Hair follicular keratinocyte (primary cell): ENCODE measurements around the gene FASTK. TPM values are rescaled to one million over a fixed set of nuclear protein-coding genes. Genes with fewer than 3 reads are reported as not detected.

Experiments used
- total RNA-seq: library from RNA; depleted of rRNA; stranded (reverse); fragments of >200 nt; gene quantifications from 2 replicates; pipeline ENCODE4 v1.2.3, GENCODE V29; 2015

FASTK gene, protein sequence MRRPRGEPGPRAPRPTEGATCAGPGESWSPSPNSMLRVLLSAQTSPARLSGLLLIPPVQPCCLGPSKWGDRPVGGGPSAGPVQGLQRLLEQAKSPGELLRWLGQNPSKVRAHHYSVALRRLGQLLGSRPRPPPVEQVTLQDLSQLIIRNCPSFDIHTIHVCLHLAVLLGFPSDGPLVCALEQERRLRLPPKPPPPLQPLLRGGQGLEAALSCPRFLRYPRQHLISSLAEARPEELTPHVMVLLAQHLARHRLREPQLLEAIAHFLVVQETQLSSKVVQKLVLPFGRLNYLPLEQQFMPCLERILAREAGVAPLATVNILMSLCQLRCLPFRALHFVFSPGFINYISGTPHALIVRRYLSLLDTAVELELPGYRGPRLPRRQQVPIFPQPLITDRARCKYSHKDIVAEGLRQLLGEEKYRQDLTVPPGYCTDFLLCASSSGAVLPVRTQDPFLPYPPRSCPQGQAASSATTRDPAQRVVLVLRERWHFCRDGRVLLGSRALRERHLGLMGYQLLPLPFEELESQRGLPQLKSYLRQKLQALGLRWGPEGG
- total RNA-seq = 55.7 and 59.6 TPM in 2 replicates

DNA sequence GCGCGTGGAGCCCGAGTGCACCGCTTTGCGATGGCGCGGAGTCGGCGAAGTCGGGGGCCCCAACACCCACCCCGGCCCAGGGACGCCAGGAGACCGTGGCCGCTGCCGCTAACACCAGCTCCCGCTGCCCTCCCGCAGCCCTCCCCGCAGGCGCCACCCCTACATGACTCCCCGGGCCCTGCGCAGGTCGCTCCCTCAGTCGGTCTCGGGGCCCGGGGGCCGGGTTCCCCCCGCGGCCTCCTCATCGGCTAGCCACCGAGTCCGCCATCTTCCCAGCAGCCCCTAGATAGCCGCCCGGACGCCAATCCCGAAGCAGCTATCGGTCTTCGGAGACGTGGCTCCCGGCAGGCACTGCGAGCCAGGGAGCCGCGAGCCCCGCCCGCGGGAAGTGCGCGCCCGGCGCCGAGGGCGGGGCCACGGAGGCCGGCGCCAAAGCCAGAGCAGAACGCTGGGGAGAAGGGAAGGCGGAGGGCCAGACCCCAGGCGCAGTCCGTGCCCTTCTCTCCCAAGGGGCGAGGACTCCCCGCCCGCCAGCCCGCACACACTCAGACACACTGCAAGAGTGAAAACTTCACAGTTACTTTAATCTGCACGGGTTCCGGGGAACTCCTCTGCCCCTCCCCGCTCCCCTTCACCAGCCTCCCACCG is at the start of gene FASTK:
Gene FASTK (minus strand): TSS at position 288 of the 648 bp plus-strand sequence. CDS start 43 bp downstream, at position 245.

GRCh38 chr7:151085691-151086620 is 5.3 kb upstream of the FASTK start, which contains the start of gene AGAP3:
Gene AGAP3 (plus strand): TSS chr7:151086475. CDS start chr7:151086742, 267 bp downstream.

DNA sequence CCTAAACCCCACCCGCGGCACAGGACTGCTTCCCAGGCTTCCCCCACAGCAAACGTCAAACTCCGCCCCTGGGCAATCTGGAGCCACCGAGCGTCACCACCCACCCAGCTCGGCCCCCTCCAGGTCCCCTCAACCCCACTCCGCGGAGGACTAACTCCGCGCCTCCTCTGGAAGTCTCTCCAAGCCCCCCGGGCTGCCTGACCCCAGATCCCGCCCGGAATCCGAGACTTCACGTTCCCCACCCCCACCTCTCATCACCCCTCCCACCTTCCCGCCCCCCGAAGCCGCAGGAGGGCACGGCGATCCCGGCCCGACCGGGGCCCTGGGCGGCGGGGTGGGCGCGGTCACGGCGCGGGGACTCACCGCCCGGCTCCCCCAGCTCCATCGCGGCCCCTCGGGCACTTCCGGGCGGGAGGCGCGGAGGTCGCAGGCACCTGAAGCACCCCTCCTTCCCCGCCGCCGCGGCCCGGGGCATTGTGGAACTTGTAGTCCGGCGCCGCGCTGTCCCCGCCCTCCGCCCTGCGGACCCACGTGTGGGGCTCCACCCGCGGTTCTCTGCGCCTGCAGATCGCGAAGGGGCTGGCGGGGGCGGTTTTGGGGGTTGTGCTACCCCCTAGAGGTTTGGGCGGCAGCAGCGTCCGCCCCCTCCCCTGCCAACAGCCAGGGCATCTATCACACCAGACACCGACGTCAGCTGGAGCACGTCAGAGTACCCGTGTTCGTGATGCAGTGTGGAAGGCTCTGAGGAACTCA is 2.6 kb upstream of the FASTK start, which contains the start of gene TMUB1:
Gene TMUB1 (minus strand): TSS at position 423 of the 753 bp plus-strand sequence. CDS start 930 bp downstream, outside the sequence.

GRCh38 chr7:151059367-151060112 is 21.1 kb downstream of the FASTK start, which contains the start of gene SLC4A2:
Gene SLC4A2 (plus strand): TSS chr7:151059589. CDS start chr7:151061988, 2,399 bp downstream.

DNA sequence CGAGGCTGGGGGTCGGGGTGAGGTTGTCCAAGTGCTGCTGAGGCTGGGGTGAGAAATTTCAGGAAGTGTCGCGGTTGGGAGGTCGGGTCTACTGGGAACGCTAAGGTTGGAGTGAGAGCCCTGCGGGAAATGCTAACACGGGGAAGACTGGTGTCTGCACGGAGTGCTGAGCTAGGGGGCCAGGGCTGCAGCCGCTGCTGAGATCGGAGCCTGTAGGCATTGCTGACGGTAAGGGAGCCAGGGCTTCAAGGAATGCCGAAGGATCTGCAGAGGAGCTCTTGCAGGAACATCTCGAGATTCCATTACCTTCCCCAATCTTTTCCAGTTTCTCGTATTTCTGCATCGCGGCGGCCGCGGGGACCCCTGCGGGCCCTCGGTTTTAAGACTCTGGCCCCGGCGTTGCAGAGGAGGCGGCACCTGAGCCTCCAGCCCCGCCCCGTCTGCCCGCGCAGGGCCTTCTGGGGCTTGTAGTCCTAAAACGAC is 23.1 kb downstream of the FASTK start, which contains the start of gene CDK5:
Gene CDK5 (minus strand): TSS at position 392 of the 483 bp plus-strand sequence. CDS start 49 bp downstream, at position 343.

DNA sequence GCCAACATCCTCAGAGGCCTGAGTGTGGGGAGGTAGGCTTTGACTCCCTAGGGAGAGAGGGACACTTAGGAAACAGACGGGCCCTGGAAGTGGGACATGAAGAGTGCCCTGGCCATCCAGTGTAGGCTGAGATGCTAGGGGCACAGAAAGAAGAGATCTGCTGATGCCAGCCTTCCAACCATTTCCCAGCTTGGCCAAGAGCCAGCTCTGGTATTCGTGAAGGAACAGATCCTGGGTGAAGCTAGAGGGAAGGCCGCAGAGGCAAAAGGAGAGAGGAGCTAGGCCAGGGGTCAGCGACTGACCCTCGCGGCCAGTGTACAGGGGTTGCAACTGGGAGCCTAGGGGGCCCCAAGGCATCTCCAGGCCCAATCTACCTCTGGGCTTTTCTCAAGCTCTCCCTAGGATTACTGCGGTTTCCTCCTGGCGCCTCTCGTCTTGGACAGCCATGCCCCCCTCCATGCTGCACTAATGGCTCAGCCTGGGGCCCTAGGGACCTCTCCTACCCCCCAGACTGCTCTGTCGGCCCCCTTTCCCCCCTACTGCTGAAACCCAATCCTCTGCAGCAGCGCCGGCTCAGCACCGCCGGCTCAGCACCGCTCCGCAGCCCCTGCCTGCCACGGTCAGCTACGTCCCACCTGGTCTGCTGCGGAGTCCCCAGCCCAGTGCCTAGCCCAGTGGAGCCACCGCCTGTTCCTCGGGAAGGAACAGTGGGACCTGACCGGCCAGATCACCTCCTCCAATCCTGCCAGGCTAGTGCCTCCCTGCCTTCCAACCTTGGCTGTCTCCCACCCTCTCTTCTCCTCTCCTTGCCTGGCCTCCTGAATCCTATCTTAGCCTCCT is 32.4 kb downstream of the FASTK start, which contains the start of gene ASIC3:
Gene ASIC3 (plus strand): TSS at position 556 of the 840 bp plus-strand sequence. CDS start 355 bp downstream, outside the sequence.

DNA sequence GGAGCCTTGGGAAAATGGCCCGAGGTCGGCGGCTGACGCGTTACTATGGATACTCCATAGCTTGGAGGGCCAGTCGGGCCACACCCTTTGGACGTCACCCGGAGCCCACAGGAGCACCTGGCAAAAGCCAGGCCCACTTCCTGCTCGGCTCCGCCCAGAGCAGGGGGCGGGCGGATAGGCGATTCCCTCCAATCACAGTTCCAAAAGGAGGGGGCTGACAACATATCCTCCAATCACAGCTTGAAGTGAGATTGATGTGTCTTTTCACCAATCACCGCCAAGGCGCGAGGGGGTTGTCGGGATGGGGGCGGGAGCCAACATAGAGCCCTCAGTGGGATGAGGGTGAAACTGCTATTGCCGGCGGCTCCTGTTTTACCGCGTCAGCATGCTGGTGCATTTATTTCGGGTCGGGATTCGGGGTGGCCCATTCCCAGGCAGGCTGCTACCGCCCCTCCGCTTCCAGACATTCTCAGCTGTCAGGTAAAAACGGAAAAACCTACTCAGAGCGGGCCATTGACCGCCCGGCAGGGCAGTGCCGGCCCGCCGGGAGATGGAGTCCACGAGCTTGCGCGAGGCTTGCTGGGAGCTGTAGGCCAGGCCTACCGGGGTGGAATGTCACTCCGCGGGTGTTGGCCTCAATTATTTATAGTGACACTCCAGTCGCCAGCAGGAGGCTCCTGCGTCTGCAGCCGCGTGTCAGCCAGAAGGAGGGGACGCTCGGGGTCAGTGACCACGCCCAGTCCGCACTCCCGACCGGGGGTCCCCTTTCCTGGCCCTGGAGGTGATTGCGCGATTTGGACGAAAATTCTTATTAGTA is 52.3 kb downstream of the FASTK start, which contains the start of gene ABCB8:
Gene ABCB8 (plus strand): TSS at position 320 of the 817 bp plus-strand sequence. CDS start 66 bp downstream, at position 386.

Other genes with a start within 250 kb of the FASTK start
- not detected in 2 replicates for gene AOC1, start 228.3 kb downstream of the FASTK start, total RNA-seq
- gene KCNH2, start 102.5 kb downstream of the FASTK start, total RNA-seq = not detected in 2 replicates
- gene NOS3, start 89.8 kb downstream of the FASTK start, total RNA-seq = 1.8 and 3.7 TPM in 2 replicates
- gene ATG9B, start 56.3 kb downstream of the FASTK start, total RNA-seq = 0.04 and 0.08 TPM in 2 replicates
- 53.4 and 60.7 TPM in 2 replicates for gene ABCB8, start 52.4 kb downstream of the FASTK start, total RNA-seq
- 1.8 TPM in 1 of 2 replicates, not detected in the other for gene ASIC3, start 32.3 kb downstream of the FASTK start, total RNA-seq
- 10.3 and 12.2 TPM in 2 replicates for gene CDK5, start 22.9 kb downstream of the FASTK start, total RNA-seq
- gene SLC4A2, start 21.2 kb downstream of the FASTK start, total RNA-seq = 31.7 and 54.8 TPM in 2 replicates
- gene TMUB1, start 2.7 kb upstream of the FASTK start, total RNA-seq = 61.8 and 62.5 TPM in 2 replicates
- gene AGAP3, start 5.7 kb upstream of the FASTK start, total RNA-seq = 64.6 and 79.7 TPM in 2 replicates
- not detected in 2 replicates for gene GBX1, start 86.9 kb upstream of the FASTK start, total RNA-seq
- gene ASB10, start 106.4 kb upstream of the FASTK start, total RNA-seq = not detected in 2 replicates
- gene H2BK1, start 129.7 kb upstream of the FASTK start, total RNA-seq = not detected in 2 replicates
- 44.9 and 69.0 TPM in 2 replicates for gene ABCF2, start 146.4 kb upstream of the FASTK start, total RNA-seq
- 34.4 and 41.7 TPM in 2 replicates for gene CHPF2, start 151.7 kb upstream of the FASTK start, total RNA-seq
- 7.8 and 8.8 TPM in 2 replicates for gene SMARCD3, start 167.9 kb upstream of the FASTK start, total RNA-seq